C4-2B (cell line): ENCODE measurements around the gene PRMT3.
"Not testable (repeated sequence)": the region's sequence is repeated elsewhere in the genome, so short reads cannot be mapped to it uniquely, and the experiment has no call there.

Experiments used
- ZFX ChIP-seq: fragments of 450-650 bp; IDR thresholded peaks from 2 replicates; pipeline ENCODE4 v1.6.1; 2017
- TF ChIP-seq, protein P1 (sequence below): fragments of 450-650 bp; conservative IDR thresholded peaks from 2 replicates; pipeline ENCODE4 v1.5.1; 2017; ENCODE audit warnings: mild to moderate bottlenecking

DNA sequence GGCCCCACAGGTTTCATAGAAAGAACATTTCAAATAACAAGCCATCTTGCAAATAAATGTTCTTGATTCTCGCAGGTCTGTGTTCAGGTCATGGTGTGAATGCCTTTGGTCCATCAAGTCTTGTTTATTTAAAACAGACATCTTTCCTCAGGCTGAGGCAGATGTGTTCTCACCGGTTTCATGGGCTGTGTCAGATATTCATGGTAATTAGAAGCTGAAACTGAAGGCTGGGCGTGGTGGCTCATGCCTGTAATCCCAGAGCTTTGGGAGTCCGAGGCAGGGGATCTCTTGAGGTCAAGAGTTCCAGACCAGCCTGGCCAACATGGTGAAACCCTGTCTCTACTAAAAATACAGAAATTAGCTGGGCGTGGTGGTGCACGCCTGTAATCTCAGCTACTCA lies 22.1 kb upstream of the PRMT3 start:
- TF ChIP-seq, protein P1, sequence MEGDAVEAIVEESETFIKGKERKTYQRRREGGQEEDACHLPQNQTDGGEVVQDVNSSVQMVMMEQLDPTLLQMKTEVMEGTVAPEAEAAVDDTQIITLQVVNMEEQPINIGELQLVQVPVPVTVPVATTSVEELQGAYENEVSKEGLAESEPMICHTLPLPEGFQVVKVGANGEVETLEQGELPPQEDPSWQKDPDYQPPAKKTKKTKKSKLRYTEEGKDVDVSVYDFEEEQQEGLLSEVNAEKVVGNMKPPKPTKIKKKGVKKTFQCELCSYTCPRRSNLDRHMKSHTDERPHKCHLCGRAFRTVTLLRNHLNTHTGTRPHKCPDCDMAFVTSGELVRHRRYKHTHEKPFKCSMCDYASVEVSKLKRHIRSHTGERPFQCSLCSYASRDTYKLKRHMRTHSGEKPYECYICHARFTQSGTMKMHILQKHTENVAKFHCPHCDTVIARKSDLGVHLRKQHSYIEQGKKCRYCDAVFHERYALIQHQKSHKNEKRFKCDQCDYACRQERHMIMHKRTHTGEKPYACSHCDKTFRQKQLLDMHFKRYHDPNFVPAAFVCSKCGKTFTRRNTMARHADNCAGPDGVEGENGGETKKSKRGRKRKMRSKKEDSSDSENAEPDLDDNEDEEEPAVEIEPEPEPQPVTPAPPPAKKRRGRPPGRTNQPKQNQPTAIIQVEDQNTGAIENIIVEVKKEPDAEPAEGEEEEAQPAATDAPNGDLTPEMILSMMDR: not testable (repeated sequence)
- not testable (repeated sequence) for TF ChIP-seq ZFX
